DND-41 (cell line): ENCODE measurements around the gene PIK3C2B.

Source experiments
- ATAC-seq: fragments of 200-7000 bp; cut with Tn5 transposase; 3 replicates; pipeline ENCODE4 v1.9.1; 2021; ENCODE audit warnings: low read depth; ENCODE audit not compliant: insufficient read depth
- DNase-seq: peaks from one replicate; pipeline ENCODE4 v3.0.0-alpha.2; 2020
- H2AFZ ChIP-seq: 2 replicates; pipeline ENCODE4 v1.6.0; 2012; ENCODE audit warnings: low read depth, low read length
- H3K27ac ChIP-seq: 2 replicates; pipeline ENCODE4 v1.5.1; 2012; ENCODE audit warnings: low read length, inconsistent platforms
- H3K27me3 ChIP-seq: fragments of 200-600 bp; sonication (generic); 2 replicates; pipeline ENCODE4 v1.6.0; 2012; ENCODE audit warnings: low read length, mild to moderate bottlenecking, inconsistent platforms; ENCODE audit not compliant: insufficient read depth, poor library complexity
- H3K36me3 ChIP-seq: 2 replicates; pipeline ENCODE4 v1.5.1; 2012; ENCODE audit warnings: low read length, inconsistent platforms; ENCODE audit not compliant: insufficient read depth
- H3K4me1 ChIP-seq: 2 replicates; pipeline ENCODE4 v1.5.1; 2012; ENCODE audit warnings: mild to moderate bottlenecking, low read length; ENCODE audit not compliant: insufficient read depth
- H3K4me2 ChIP-seq: 2 replicates; pipeline ENCODE4 v1.6.0; 2012; ENCODE audit warnings: mild to moderate bottlenecking, moderate library complexity, low read length, inconsistent platforms; ENCODE audit not compliant: insufficient read depth
- H3K4me3 ChIP-seq, 2 experiments: fragments of 200-600 bp in 1 of 2; shearing (Covaris generic) in 1 of 2; 2 replicates each; pipeline ENCODE4 v1.5.1; 2012 to 2016; ENCODE audit warnings: inconsistent platforms in 2 of 2, low read length in 2 of 2, mild to moderate bottlenecking in 2 of 2, low read depth in 1 of 2, moderate library complexity in 1 of 2
- H3K79me2 ChIP-seq: 2 replicates; pipeline ENCODE4 v1.6.0; 2012; ENCODE audit warnings: low read length, inconsistent platforms; ENCODE audit not compliant: insufficient read depth
- H3K9ac ChIP-seq: 2 replicates; pipeline ENCODE4 v1.6.0; 2012; ENCODE audit warnings: low read depth, mild to moderate bottlenecking, inconsistent platforms, low read length, moderate library complexity
- H3K9me3 ChIP-seq: 2 replicates; pipeline ENCODE4 v1.5.1; 2012; ENCODE audit warnings: low read length, moderate library complexity, mild to moderate bottlenecking, inconsistent platforms; ENCODE audit not compliant: insufficient read depth, severe bottlenecking
- H4K20me1 ChIP-seq: 2 replicates; pipeline ENCODE4 v1.6.0; 2012; ENCODE audit warnings: low read length; ENCODE audit not compliant: insufficient read depth
- CTCF ChIP-seq: IDR thresholded peaks from 2 replicates; pipeline ENCODE4 v1.5.1; 2012; ENCODE audit warnings: borderline replicate concordance, low read length, moderate library complexity, mild to moderate bottlenecking; ENCODE audit not compliant: poor library complexity, severe bottlenecking; ENCODE audit errors: extremely low read depth
- EZH2 ChIP-seq: IDR thresholded peaks from 3 replicates; pipeline ENCODE4 v1.6.1; 2012; ENCODE audit warnings: borderline replicate concordance, low read depth, mild to moderate bottlenecking, moderate library complexity, low read length, inconsistent platforms; ENCODE audit not compliant: severe bottlenecking

Gene PIK3C2B

GRCh38 chr1:204463125-204464060 is 31.2 kb downstream of the PIK3C2B start:
- DNase-seq (no peak), ATAC-seq (no peak)
- no peak overlapping the region for H2AFZ ChIP-seq
- TF ChIP-seq EZH2 (no peak), CTCF (no peak)
- peak overlapping the region; percentile 11; the same call in 1 of the 2 replicates for H3K4me2 ChIP-seq
- no peaks in the 10 kb centered on the region for H3K9me3 ChIP-seq
- peaks cover 8% of the 10 kb centered on the region; the same call in 1 of the 2 replicates for H4K20me1 ChIP-seq
- no peaks in the 10 kb centered on the region for H3K79me2 ChIP-seq
- H3K4me1 ChIP-seq = peaks cover 68% of the 10 kb centered on the region
- H3K36me3 ChIP-seq = peaks cover 53% of the 10 kb centered on the region
- no peak overlapping the region for H3K9ac ChIP-seq
- no peaks in the 10 kb centered on the region for H3K27me3 ChIP-seq
- H3K27ac ChIP-seq = peak overlapping the region; percentile 39
- H3K4me3 ChIP-seq = no peak overlapping the region

DNA sequence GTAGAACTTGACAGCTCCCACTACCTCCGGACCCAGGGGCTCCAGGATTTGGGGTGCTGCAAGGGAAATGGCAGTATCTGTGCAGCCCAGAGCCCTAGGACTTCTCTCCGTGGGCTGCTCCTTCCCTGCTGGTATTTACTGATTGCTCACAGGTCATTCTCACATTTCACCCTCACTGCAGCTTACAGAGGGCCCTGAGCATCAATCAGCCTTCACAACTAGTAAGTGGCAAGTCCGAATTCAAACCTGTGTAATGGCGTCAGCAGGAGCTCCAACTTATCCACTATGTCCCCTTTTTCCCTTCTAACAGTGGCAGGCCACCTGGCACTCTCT is 32.4 kb downstream of the PIK3C2B start:
- TF ChIP-seq EZH2 (no peak), CTCF (no peak)
- peak overlapping the region in 1 of 2 experiments; percentile 17; a peak in 1 of 4 replicates for H3K4me3 ChIP-seq
- H2AFZ ChIP-seq = no peak overlapping the region
- H3K36me3 ChIP-seq = peaks cover 55% of the 10 kb centered on the region
- peak overlapping the region; percentile 12; the same call in 1 of the 2 replicates for H3K9ac ChIP-seq
- no peaks in the 10 kb centered on the region for H3K9me3 ChIP-seq
- H3K27me3 ChIP-seq = no peaks in the 10 kb centered on the region
- ATAC-seq = peak; percentile 3; the same call in 1 of the 3 replicates
- H3K27ac ChIP-seq = peak overlapping the region; percentile 85
- peaks cover 68% of the 10 kb centered on the region for H3K4me1 ChIP-seq
- H3K79me2 ChIP-seq = no peaks in the 10 kb centered on the region
- peak overlapping the region; percentile 50 for H3K4me2 ChIP-seq
- no peak for DNase-seq
- H4K20me1 ChIP-seq = peaks cover 8% of the 10 kb centered on the region; the same call in 1 of the 2 replicates

DNA sequence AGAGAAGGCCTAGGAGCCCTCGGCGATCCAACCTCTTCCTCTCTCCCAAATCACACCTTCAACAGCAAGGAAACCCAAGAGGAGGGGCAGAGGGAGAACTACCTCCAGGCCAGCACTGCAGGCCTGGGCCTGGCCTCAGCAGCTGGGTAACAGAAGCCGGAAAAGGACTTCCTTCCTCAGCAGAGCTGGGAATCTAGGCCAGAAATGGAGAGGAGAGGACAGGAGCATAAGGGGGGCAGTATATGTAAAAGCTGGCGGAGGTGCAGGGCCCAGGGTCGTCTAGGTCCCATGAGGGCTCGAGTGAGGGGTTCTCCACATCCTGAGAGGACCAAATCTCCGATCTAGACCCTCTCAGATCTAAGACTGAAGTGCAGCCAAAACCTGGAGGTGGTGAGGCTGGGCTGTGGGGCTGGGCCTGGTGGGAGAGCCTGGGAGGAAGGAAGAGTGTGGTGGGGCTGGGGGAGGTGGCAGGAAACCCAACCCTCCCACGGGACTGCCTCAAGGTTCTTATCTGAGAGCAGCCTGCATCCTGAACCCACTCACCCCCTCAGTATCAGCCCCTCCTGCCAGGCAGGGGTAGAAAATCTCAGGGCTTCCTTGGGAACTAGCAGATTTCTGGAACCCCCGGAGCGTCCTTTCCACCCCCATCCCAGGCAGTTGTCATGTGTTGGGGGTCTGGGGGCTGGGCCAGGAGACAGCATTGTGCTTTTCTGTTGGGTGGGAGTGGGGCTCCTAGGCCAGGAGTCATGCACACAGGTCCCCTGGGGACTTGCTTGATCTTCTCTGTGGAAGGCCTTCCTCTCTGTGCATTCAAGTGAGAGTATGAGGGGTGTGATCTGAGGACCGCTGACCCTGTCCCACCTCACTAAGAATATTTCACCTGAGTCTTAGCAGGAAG is 33.0 kb downstream of the PIK3C2B start:
- peaks cover 68% of the 10 kb centered on the region for H3K4me1 ChIP-seq
- H3K4me2 ChIP-seq = peak overlapping the region; percentile 50

More for the DNA sequence above, 33.0 kb downstream of the PIK3C2B start:
- H3K36me3 ChIP-seq = peaks cover 49% of the 10 kb centered on the region
- H3K79me2 ChIP-seq = no peaks in the 10 kb centered on the region
- H3K9ac ChIP-seq = peak overlapping the region; percentile 15
- H2AFZ ChIP-seq = no peak overlapping the region; the same call in 1 of the 2 replicates
- no peak for TF ChIP-seq CTCF
- no peak for TF ChIP-seq EZH2
- H3K9me3 ChIP-seq = no peaks in the 10 kb centered on the region
- H3K4me3 ChIP-seq = peak overlapping the region in 1 of 2 experiments; percentile 21; a peak in 1 of 4 replicates
- H3K27ac ChIP-seq = peak overlapping the region; percentile 85
- DNase-seq (peak; percentile 91), ATAC-seq (peak; percentile 93)
- H3K27me3 ChIP-seq = no peaks in the 10 kb centered on the region
- H4K20me1 ChIP-seq = peaks cover 8% of the 10 kb centered on the region; the same call in 1 of the 2 replicates
